Right renal cortex interstitium (tissue), 3 donors: ENCODE data around the gene PEX13. TPM values are rescaled to one million over a fixed set of nuclear protein-coding genes. Genes with fewer than 3 reads are reported as not detected.
"Not testable (repeated sequence)": the region's sequence is repeated elsewhere in the genome, so short reads cannot be mapped to it uniquely, and the experiment has no call there.

Experiments
- DNase-seq, 3 donors: peaks; one replicate each; pipeline ENCODE4 v3.0.0-alpha.2; 2013; ENCODE audit warnings: low read depth in 3 of 3, low spot score in 2 of 3
- polyA plus RNA-seq, 3 donors: library from polyadenylated mRNA; unstranded; fragments of 120-200 nt; gene quantifications; one replicate each; pipeline ENCODE4 v1.2.1, GENCODE V29; 2013; ENCODE audit not compliant: insufficient read length in 3 of 3

The PEX13 gene
- polyA plus RNA-seq, 3 donors = 28.2 to 29.7 (median 29.0) TPM

DNA sequence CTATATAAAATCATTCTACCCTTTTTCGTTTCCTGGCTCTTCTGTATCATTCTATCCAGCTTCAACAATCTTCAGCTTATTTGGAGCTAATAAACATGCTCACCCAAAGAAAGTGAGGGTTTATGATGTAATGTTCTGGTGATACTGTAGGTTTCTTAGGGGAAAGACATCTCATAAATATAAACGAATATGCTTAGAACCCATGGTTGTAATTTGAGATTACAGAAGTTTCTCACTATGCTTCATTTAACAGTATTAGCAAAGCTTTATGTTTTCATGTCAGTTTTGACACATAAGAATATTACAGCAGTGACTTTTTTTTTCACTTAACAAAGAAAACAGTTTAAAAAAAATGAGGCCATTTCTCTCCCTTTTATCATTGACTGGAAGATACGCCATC, 11.8 kb upstream of the PEX13 start:
- no peak for DNase-seq

- DNase-seq = no peak
Measured at GRCh38 chr2:61006486-61007105, 10.9 kb upstream of the PEX13 start.

- DNase-seq = no peak
Measured at GRCh38 chr2:61009355-61009754, 8.2 kb upstream of the PEX13 start.

DNA sequence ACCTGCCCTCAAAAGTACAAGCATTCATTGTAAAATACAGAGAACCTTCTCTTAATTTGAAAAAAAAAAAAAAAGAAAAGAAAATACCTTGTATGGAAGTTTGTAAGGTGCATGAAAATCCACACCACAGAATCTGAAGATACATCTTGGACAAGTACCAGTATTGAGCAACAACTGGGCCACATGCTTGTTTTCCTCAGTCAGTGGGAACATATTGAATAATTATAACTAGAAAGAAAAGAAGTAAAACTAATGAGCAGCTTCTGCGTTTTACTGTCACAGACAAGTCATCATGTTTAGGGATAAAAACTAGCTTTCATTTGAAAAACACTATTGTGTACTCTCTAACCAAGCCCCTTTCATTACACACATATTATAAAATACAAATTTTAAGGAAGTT, 5.8 kb upstream of the PEX13 start:
- no peak for DNase-seq

GRCh38 chr2:61012303-61012702, 5.2 kb upstream of the PEX13 start:
- not testable (repeated sequence) for DNase-seq

DNA sequence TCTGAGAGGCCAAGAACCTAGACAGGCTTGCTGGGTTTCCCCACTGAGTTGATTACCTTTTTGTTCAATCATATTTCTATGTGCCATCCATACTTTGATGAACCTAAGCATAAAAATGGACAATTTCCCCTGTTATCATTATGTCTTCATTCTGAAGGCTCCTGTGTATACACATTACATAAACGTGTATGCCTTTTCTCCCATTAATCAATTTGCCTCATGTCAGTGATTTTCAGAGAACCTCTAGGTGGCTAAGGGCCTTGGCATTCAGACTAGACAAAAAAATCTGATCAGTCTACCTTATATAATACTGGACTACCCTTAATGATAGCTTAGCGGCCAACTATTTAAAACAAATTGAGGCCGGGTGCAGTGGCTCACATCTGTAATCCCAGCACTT, 4.1 kb upstream of the PEX13 start:
- no peak for DNase-seq

GRCh38 chr2:61014763-61015162, 2.8 kb upstream of the PEX13 start:
- DNase-seq = no peak

DNA sequence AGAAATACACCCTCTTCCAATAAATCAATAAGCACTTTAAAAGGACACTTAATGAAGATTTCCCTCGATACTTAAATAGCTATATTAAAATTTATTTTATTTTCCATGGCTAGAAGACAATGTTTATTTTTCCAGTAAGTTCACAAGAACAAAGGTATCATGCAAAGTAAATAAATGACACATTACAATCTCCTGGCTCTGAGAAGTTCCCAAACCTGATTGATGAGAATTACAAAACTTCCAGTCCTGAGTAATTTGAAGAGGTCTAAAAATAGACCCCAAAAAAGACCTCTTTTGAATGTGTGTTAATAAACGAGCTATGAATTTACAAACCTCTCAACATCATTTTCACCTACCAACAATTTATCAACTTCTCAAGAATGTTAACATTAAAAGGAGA, 1.5 kb upstream of the PEX13 start:
- no peak for DNase-seq

DNA sequence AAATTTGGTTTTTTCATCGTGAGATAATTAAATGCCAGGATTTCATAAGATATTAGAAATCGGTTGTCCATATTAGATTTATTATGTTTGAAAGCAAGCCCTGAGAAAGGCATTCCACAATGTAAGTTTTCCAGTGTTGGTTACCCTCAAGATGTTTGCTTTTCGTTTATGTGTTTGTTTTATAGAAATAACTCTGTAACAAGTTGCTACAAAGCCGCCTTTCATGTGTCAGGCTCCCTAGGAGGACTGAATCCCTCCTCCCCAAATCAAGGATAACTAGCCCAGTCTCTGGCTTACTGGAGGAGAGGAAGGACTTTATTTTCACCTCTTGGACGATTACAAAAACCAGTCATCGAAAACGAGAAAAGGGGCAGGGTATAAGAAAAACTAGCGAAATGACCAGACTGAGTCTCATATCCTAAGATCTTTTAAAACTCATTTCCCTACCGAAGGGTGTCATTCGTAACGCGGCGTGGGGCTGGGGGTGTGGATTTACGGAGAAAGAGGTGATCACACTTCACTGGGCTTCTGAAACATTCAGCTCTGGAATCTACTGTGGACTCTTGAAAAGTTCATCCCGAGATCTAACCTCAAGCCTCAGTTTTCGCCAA, 1.0 kb upstream of the PEX13 start:
- DNase-seq = no peak

DNA sequence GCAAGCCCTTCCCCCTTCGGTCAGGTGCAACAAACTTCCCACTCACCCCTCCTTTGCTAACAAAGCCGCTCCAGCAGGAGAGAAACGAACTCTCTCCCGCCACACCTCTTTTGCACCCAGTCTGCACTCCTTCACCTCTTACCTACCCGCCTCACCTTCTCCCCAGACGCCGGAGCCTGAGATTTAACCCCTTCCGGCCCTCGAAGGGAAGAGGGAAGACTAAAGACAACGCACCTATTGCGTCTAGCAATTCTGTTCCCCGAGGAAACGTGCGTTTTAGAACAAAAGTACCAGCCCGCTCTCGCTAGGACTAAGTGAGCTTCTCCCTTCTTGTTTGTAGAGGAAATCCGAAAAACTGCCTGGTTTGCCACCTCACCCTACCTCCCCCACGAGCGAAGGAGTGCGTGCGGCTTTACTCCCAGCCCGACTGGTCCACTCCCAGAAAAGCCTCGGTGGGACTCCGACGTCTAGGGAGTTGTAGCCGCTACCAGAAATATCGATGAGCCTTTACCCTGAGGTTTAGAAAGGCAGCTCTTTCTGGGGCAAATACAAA, 441 bp upstream of the PEX13 start:
- DNase-seq = peak in 2 of 3 donors; percentile 82 to 90

DNA sequence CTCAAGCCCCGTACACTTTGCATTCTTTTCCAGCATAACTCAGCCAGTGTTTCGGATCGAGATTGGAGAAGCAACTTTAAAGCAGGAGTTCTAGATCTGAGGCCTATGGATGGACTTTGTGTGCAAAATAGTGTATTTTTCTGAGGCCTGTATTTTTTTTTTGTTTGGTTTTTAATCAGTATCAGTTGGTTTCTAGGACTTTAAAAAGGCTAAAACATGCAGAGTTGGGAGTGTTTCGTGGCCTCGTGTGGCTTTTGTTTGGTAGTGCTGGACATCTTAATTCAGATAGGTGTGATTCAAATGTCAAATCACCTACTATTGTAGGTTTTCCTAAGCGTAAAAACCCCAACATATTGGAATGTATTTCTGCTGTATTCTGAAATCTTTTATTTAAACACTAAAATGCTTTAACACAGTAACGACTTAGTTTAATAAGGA, 817 bp downstream of the PEX13 start:
- peak in 1 of 3 donors; percentile 14 for DNase-seq

- DNase-seq = no peak
Measured at GRCh38 chr2:61018798-61019197, 1.3 kb downstream of the PEX13 start.

- DNase-seq = no peak
Measured at GRCh38 chr2:61021228-61021660, 3.7 kb downstream of the PEX13 start.

DNA sequence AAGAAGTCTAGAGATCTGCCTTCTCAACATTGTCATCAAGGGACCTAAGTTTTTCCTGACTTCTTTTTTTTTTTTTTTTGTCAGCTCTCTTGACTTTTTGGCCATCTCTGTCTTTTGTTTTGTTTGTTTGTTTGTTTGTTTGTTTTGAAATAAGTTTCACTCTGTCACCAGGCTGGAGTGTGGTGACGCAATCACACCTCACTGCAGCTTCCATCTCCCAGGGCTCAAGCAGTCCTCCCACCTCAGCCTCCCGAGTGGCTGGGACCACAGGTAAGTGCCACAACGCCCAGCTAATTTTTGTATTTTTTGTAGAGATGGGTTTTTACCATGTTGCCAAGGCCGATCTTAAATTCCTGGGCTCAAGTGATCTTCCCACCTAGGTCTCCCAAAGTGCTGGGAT, 6.2 kb downstream of the PEX13 start:
- DNase-seq = no peak

GRCh38 chr2:61029533-61029932, 12.0 kb downstream of the PEX13 start:
- DNase-seq = no peak

GRCh38 chr2:61034592-61034991, 17.1 kb downstream of the PEX13 start:
- DNase-seq = not testable (repeated sequence)

- DNase-seq = not testable (repeated sequence)
Measured at GRCh38 chr2:61036643-61037042, 19.1 kb downstream of the PEX13 start.

- DNase-seq = no peak
Measured at GRCh38 chr2:61042807-61043206, 25.3 kb downstream of the PEX13 start.

GRCh38 chr2:61044636-61045035, 27.1 kb downstream of the PEX13 start:
- DNase-seq = no peak

- no peak for DNase-seq
Measured at GRCh38 chr2:61045226-61045625, 27.7 kb downstream of the PEX13 start.

DNA sequence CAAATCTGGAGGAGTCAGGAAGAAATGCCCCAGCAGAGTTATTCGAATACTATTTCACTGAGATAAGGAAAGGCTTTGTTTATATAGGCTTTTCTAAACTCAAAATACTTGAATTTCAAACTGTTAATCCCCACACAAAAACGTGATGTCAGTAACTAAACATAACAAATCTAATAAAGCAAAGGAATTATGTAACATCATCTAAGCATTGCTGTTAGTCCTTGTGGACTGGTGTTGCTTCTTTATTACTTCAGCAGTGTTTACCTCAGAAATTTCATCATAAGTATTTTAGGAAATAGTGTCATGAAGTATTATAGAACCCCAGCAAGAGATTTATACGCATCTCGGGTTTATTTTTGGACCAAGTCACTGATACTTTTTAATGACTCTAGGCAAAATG, 28.5 kb downstream of the PEX13 start:
- no peak for DNase-seq

GRCh38 chr2:61055557-61055956, 38.0 kb downstream of the PEX13 start:
- DNase-seq = no peak
